ENCODE measurements around the gene WWOX. TPM values are rescaled to one million over a fixed set of nuclear protein-coding genes. Genes with fewer than 3 reads are reported as not detected.

WWOX gene
- total RNA-seq, 1 donor from 2014 or later: 9.5 TPM

- no peak for DNase-seq (ENCODE audit: low read depth in 2 of 2)
Measured at GRCh38 chr16:78524066-78524595, 424.7 kb downstream of the WWOX start.

- no peak for DNase-seq (ENCODE audit: low read depth in 2 of 2)
Measured at GRCh38 chr16:78528265-78528664, 428.8 kb downstream of the WWOX start.

GRCh38 chr16:78529881-78530280, 430.4 kb downstream of the WWOX start:
- DNase-seq (ENCODE audit: low read depth in 2 of 2): no peak

- no peak for DNase-seq (ENCODE audit: low read depth in 2 of 2)
Measured at GRCh38 chr16:78530283-78530682, 430.8 kb downstream of the WWOX start.

GRCh38 chr16:78535098-78535497, 435.6 kb downstream of the WWOX start:
- DNase-seq (ENCODE audit: low read depth in 2 of 2): no peak

GRCh38 chr16:78537511-78537910, 438.1 kb downstream of the WWOX start:
- no peak for DNase-seq (ENCODE audit: low read depth in 2 of 2)

- no peak for DNase-seq (ENCODE audit: low read depth in 2 of 2)
Measured at GRCh38 chr16:78538292-78538691, 438.8 kb downstream of the WWOX start.

- no peak for DNase-seq (ENCODE audit: low read depth in 2 of 2)
Measured at GRCh38 chr16:78538919-78539318, 439.5 kb downstream of the WWOX start.

GRCh38 chr16:78542419-78542818, 443.0 kb downstream of the WWOX start:
- DNase-seq (ENCODE audit: low read depth in 2 of 2): no peak

GRCh38 chr16:78543023-78543422, 443.6 kb downstream of the WWOX start:
- DNase-seq (ENCODE audit: low read depth in 2 of 2): no peak

GRCh38 chr16:78549366-78549765, 449.9 kb downstream of the WWOX start:
- no peak for DNase-seq (ENCODE audit: low read depth in 2 of 2)

- DNase-seq (ENCODE audit: low read depth in 2 of 2): no peak
Measured at GRCh38 chr16:78551487-78552085, 452.1 kb downstream of the WWOX start.

GRCh38 chr16:78552106-78552675, 452.7 kb downstream of the WWOX start:
- DNase-seq (ENCODE audit: low read depth in 2 of 2): no peak

- no peak for DNase-seq (ENCODE audit: low read depth in 2 of 2)
Measured at GRCh38 chr16:78552716-78553115, 453.3 kb downstream of the WWOX start.

GRCh38 chr16:78553268-78554039, 454.0 kb downstream of the WWOX start:
- no peak for DNase-seq (ENCODE audit: low read depth in 2 of 2)

GRCh38 chr16:78556421-78556820, 457.0 kb downstream of the WWOX start:
- DNase-seq (ENCODE audit: low read depth in 2 of 2): no peak

GRCh38 chr16:78560997-78561396, 461.5 kb downstream of the WWOX start:
- no peak for DNase-seq (ENCODE audit: low read depth in 2 of 2)

GRCh38 chr16:78562111-78562510, 462.7 kb downstream of the WWOX start:
- no peak for DNase-seq (ENCODE audit: low read depth in 2 of 2)

GRCh38 chr16:78562650-78563049, 463.2 kb downstream of the WWOX start:
- DNase-seq (ENCODE audit: low read depth in 2 of 2): no peak

GRCh38 chr16:78563905-78564304, 464.5 kb downstream of the WWOX start:
- no peak for DNase-seq (ENCODE audit: low read depth in 2 of 2)

GRCh38 chr16:78566397-78567073, 467.1 kb downstream of the WWOX start:
- DNase-seq (ENCODE audit: low read depth in 2 of 2): no peak
